Brain microvascular endothelial cell (primary cell): Measurements from ENCODE around the gene FOXD1.
"Not testable (repeated sequence)": the region's sequence is repeated elsewhere in the genome, so short reads cannot be mapped to it uniquely, and the experiment has no call there.

Experiments used
- DNase-seq: peaks from one replicate; pipeline ENCODE4 v3.0.0-alpha.2; 2020
- H3K27ac ChIP-seq: fragments of 250-450 bp; sonication (Bioruptor Pico); 2 replicates; pipeline ENCODE4 v1.5.1; 2020; ENCODE audit warnings: mild to moderate bottlenecking, moderate library complexity
- H3K27me3 ChIP-seq: fragments of 250-450 bp; sonication (Bioruptor Pico); replicated peaks from 2 replicates; pipeline ENCODE4 v1.5.1; 2020; ENCODE audit warnings: mild to moderate bottlenecking
- H3K36me3 ChIP-seq: fragments of 250-450 bp; sonication (Bioruptor Pico); replicated peaks from 2 replicates; pipeline ENCODE4 v1.5.1; 2020; ENCODE audit warnings: mild to moderate bottlenecking
- H3K4me3 ChIP-seq: 2 replicates; pipeline ENCODE4 v1.5.1; 2011; ENCODE audit warnings: low read depth, mild to moderate bottlenecking, control low read depth, low read length, moderate library complexity
- CTCF ChIP-seq: IDR thresholded peaks from 2 replicates; pipeline ENCODE4 v1.5.1; 2011; ENCODE audit warnings: low read depth, mild to moderate bottlenecking, moderate library complexity, low read length, control low read depth, inconsistent platforms; ENCODE audit errors: missing control alignments
- in situ Hi-C: cut with HindIII; loops from 2 replicates; pipeline ENCODE4 v1.10.0; 2017; ENCODE audit warnings: low sequenced_read_pairs, low pct_ligation_motif_present

FOXD1 gene

GRCh38 chr5:73460133-73460532 lies 11.6 kb upstream of the FOXD1 start:
- Histone ChIP-seq H3K4me3 (no peak overlapping the region), H3K27ac (no peak overlapping the region), H3K27me3 (no peaks in the 10 kb centered on the region), H3K36me3 (no peaks in the 10 kb centered on the region)
- no peak for DNase-seq
- in situ Hi-C loops: no loop called here
- no peak for TF ChIP-seq CTCF

- H3K27ac ChIP-seq: no peak overlapping the region
- no peaks in the 10 kb centered on the region for H3K27me3 ChIP-seq
- TF ChIP-seq CTCF: no peak
- in situ Hi-C loops: no loop called here
- no peaks in the 10 kb centered on the region for H3K36me3 ChIP-seq
- no peak for DNase-seq
- H3K4me3 ChIP-seq: no peak overlapping the region
These were observed 10.8 kb upstream of the FOXD1 start for GRCh38 chr5:73459366-73459765.

GRCh38 chr5:73456462-73456861 lies 7.9 kb upstream of the FOXD1 start:
- H3K27ac ChIP-seq, DNase-seq, in situ Hi-C loops, H3K4me3 ChIP-seq, H3K36me3 ChIP-seq, H3K27me3 ChIP-seq: not testable (repeated sequence)

GRCh38 chr5:73454379-73455036 lies 5.9 kb upstream of the FOXD1 start:
- Histone ChIP-seq H3K4me3 (no peak overlapping the region), H3K27me3 (no peaks in the 10 kb centered on the region), H3K36me3 (no peaks in the 10 kb centered on the region), H3K27ac (no peak overlapping the region)
- DNase-seq: peak; percentile 58
- in situ Hi-C loops: no loop called here
- TF ChIP-seq CTCF: peak; percentile 94

GRCh38 chr5:73452215-73452614 lies 3.6 kb upstream of the FOXD1 start:
- no peaks in the 10 kb centered on the region for H3K36me3 ChIP-seq
- TF ChIP-seq CTCF: no peak
- H3K27me3 ChIP-seq: no peaks in the 10 kb centered on the region
- H3K27ac ChIP-seq: no peak overlapping the region
- in situ Hi-C loops: no loop called here
- no peak overlapping the region for H3K4me3 ChIP-seq
- DNase-seq: no peak

- in situ Hi-C loops: no loop called here
- Histone ChIP-seq H3K36me3 (peaks cover 4% of the 10 kb centered on the region), H3K4me3 (peak overlapping the region; percentile 55), H3K27me3 (no peaks in the 10 kb centered on the region), H3K27ac (no peak overlapping the region)
- peak; percentile 50 for TF ChIP-seq CTCF
- no peak for DNase-seq
These were observed 2.9 kb upstream of the FOXD1 start for GRCh38 chr5:73451224-73452130.
